HCT116 (cell line): ENCODE results near the gene ZNF611. TPM values are rescaled to one million over a fixed set of nuclear protein-coding genes. Genes with fewer than 3 reads are reported as not detected.
"Not testable (repeated sequence)": the region's sequence is repeated elsewhere in the genome, so short reads cannot be mapped to it uniquely, and the experiment has no call there.

Experiments used
- ATAC-seq: fragments of 200-7000 bp; cut with Tn5 transposase; 2 replicates; pipeline ENCODE4 v1.9.1; 2020; ENCODE audit warnings: mild to moderate bottlenecking, moderate library complexity
- BruUV-seq: library from RNA; stranded (reverse); fragments of 400-500 nt; replicated peaks from 2 replicates; lab custom pipeline; 2021; lab: Mats Ljungman, UMichigan
- CTCF ChIA-PET: fragments of 300-600 bp; sonication (Branson Sonifier 250); formaldehyde crosslinking; loops from one replicate; lab custom pipeline; 2021; ENCODE audit warnings: antibody characterized with exemption; lab: Charles Lee
- POLR2A ChIA-PET: fragments of 300-600, 350-600 bp; sonication (Branson Sonifier 250); formaldehyde crosslinking; loops from one replicate; lab custom pipeline; 2021; ENCODE audit warnings: antibody characterized with exemption; lab: Charles Lee
- RAD21 ChIA-PET, 2 experiments: fragments of 300-600 bp; sonication (Branson Sonifier 250); formaldehyde crosslinking; loops; one replicate each; lab custom pipeline; 2023; ENCODE audit warnings: low total read pairs in 2 of 2; ENCODE audit not compliant: uncharacterized antibody in 2 of 2, unreplicated experiment in 2 of 2, low non-redundant PET in 1 of 2; lab: Charles Lee
- DNase-seq: peaks from one replicate; pipeline ENCODE4 v3.0.0-alpha.2; 2010; ENCODE audit warnings: low read depth, low spot score
- H2AFZ ChIP-seq: fragments of 200-600 bp; shearing (Covaris generic), sonication (generic); 2 replicates; pipeline ENCODE4 v1.6.1; 2017; ENCODE audit warnings: low read depth, mixed run types, mixed read lengths, antibody characterized with exemption, low read length; ENCODE audit not compliant: poor library complexity, severe bottlenecking
- H3K27ac ChIP-seq: 2 replicates; pipeline ENCODE4 v1.5.1; 2012; ENCODE audit warnings: low read depth, low read length
- H3K27me3 ChIP-seq: fragments of 200-600 bp; sonication (generic); 2 replicates; pipeline ENCODE4 v1.6.1; 2016; ENCODE audit warnings: mixed run types, low read length, mixed read lengths; ENCODE audit not compliant: insufficient read depth
- H3K36me3 ChIP-seq, 2 experiments: fragments of 200-500 bp in 1 of 2; fragments of 200-600 bp in 1 of 2; sonication (Bioruptor generic) in 1 of 2; sonication (generic) in 1 of 2; 2 replicates each; pipeline versions ENCODE4 v1.5.1 to v1.6.1; 2014 to 2016; ENCODE audit warnings: low read length in 2 of 2, inconsistent platforms in 1 of 2, mixed read lengths in 1 of 2, mixed run types in 1 of 2; ENCODE audit not compliant: insufficient read depth in 2 of 2, control insufficient read depth in 1 of 2
- H3K4me1 ChIP-seq, 2 experiments: fragments of 200-600 bp in 1 of 2; sonication (generic) in 1 of 2; 2 replicates each; pipeline versions ENCODE4 v1.5.1 to v1.6.1; 2012 to 2017; ENCODE audit warnings: low read length in 2 of 2, inconsistent platforms in 1 of 2, mild to moderate bottlenecking in 1 of 2, mixed read lengths in 1 of 2, mixed run types in 1 of 2, moderate library complexity in 1 of 2; ENCODE audit not compliant: insufficient read depth in 2 of 2, control insufficient read depth in 1 of 2
- H3K4me2 ChIP-seq: fragments of 200-600 bp; sonication (generic); 2 replicates; pipeline ENCODE4 v1.6.1; 2017; ENCODE audit warnings: mixed run types, low read length, mixed read lengths
- H3K4me3 ChIP-seq, 2 experiments: fragments of 200-600 bp in 1 of 2; sonication (generic) in 1 of 2; replicated peaks in 1 of 2; 2 replicates each; pipeline ENCODE4 v1.5.1; 2011 to 2016; ENCODE audit warnings: low read length in 2 of 2, control low read depth in 1 of 2, low read depth in 1 of 2, mild to moderate bottlenecking in 1 of 2, mixed read lengths in 1 of 2, mixed run types in 1 of 2
- H3K79me2 ChIP-seq: fragments of 200-600 bp; sonication (generic); 2 replicates; pipeline ENCODE4 v1.6.1; 2017; ENCODE audit warnings: mild to moderate bottlenecking, mixed run types, low read length, moderate library complexity, mixed read lengths; ENCODE audit not compliant: insufficient read depth
- H3K9ac ChIP-seq: fragments of 200-600 bp; sonication (generic); 2 replicates; pipeline ENCODE4 v1.6.1; 2016; ENCODE audit warnings: low read length, mixed read lengths
- H3K9me2 ChIP-seq: fragments of 200-600 bp; sonication (generic), shearing (Covaris generic); 2 replicates; pipeline ENCODE4 v1.6.1; 2017; ENCODE audit warnings: mixed run types, mild to moderate bottlenecking, moderate library complexity; ENCODE audit not compliant: insufficient read depth
- H3K9me3 ChIP-seq, 2 experiments: fragments of 200-500 bp in 1 of 2; fragments of 200-600 bp in 1 of 2; sonication (Bioruptor generic) in 1 of 2; sonication (generic) in 1 of 2; 2 replicates each; pipeline ENCODE4 v1.6.1; 2014 to 2017; ENCODE audit warnings: low read length in 2 of 2, mixed read lengths in 2 of 2, inconsistent platforms in 1 of 2, low read depth in 1 of 2, mild to moderate bottlenecking in 1 of 2, mixed run types in 1 of 2, moderate library complexity in 1 of 2; ENCODE audit not compliant: control insufficient read depth in 1 of 2, insufficient read depth in 1 of 2
- H4K20me1 ChIP-seq: fragments of 200-600 bp; sonication (generic), shearing (Covaris generic); 2 replicates; pipeline ENCODE4 v1.6.1; 2017; ENCODE audit warnings: mixed run types, mild to moderate bottlenecking, moderate library complexity; ENCODE audit not compliant: insufficient read depth
- CTCF ChIP-seq, 3 experiments: fragments of 200-600 bp in 1 of 3; sonication (generic) in 1 of 3; IDR thresholded peaks in 2 of 3; conservative IDR thresholded peaks in 1 of 3; 2 replicates each; pipeline ENCODE4 v1.5.1; 2012 to 2017; ENCODE audit warnings: low read depth in 2 of 3, low read length in 2 of 3, antibody characterized with exemption in 1 of 3, borderline replicate concordance in 1 of 3, control low read depth in 1 of 3, mild to moderate bottlenecking in 1 of 3, mixed read lengths in 1 of 3, mixed run types in 1 of 3, moderate library complexity in 1 of 3; ENCODE audit not compliant: insufficient read depth in 1 of 3
- RAD21 ChIP-seq: IDR thresholded peaks from 2 replicates; pipeline ENCODE4 v1.6.1; 2012; ENCODE audit warnings: low read depth, mild to moderate bottlenecking
- intact Hi-C: fragments of 100-400 bp; cut with micrococcal nuclease; formaldehyde crosslinking; loops from 2 replicates; pipeline ENCODE4 v1.10.0; 2022
- total RNA-seq: library from RNA; stranded (reverse); gene quantifications from one replicate; pipeline ENCODE4 v1.2.1, GENCODE V29; 2021; ENCODE audit not compliant: unreplicated experiment

The ZNF611 gene
- total RNA-seq, 1 experiment from 2014 or later: 12.2 TPM

GRCh38 chr19:52694281-52694680 is 40.6 kb downstream of the ZNF611 start:
- not testable (repeated sequence) for H3K36me3 ChIP-seq

DNA sequence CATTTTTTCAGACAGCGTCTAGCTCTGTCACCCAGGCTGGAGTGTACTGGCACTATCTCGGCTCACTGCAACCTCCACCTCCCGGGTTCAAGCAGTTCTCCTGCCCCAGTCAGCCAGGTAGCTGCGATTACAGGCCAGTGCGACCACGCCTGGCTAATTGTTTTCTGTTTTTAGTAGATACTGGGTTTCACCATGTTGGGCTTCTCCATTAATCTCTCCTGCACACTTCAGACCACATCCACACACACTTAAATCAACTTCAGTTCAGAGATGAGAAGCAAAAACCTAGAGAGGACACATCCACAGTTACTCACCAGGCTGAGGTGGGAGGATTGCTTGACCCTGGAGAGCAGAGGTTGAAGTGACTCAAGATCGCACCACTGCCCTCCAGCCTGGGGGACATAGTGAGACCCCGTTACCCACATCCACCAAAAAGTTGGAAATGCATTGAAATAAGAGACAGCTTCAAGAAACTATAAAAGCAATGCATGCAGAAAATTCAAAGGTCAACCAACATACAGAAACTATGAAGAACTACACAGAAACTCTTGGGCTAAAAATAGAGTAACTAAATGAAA is 42.3 kb downstream of the ZNF611 start:
- Histone ChIP-seq H3K4me1 (peaks cover 7 to 14% of the 10 kb centered on the region in 2 experiments), H3K27me3 (no peaks in the 10 kb centered on the region), H3K79me2 (peaks cover 25% of the 10 kb centered on the region), H3K9me3 (no peaks in the 10 kb centered on the region), H3K9ac (no peak overlapping the region), H3K36me3 (no peaks in the 10 kb centered on the region), H4K20me1 (no peaks in the 10 kb centered on the region), H3K9me2 (no peaks in the 10 kb centered on the region), H3K4me3 (no peak overlapping the region), H2AFZ (no peak overlapping the region), H3K27ac (no peak overlapping the region), H3K4me2 (no peak overlapping the region)
- no TSS peak for BruUV-seq
- intact Hi-C loops: no loop called here
- no peak for DNase-seq
- CTCF ChIA-PET: no interaction called here
- POLR2A ChIA-PET: no interaction called here
- TF ChIP-seq CTCF (IDR thresholded peaks at IDR 0.05 in 2 of 3, conservative IDR thresholded peaks at IDR 0.05 in 1 of 3; ENCODE audit: borderline replicate concordance in 1 of 3, insufficient read depth in 1 of 3, low read depth in 2 of 3, low read length in 2 of 3) (no peak), RAD21 (no peak)
- no peak for ATAC-seq
- RAD21 ChIA-PET: no interaction called here

More at GRCh38 chr19:52694281-52694680, 40.6 kb downstream of the ZNF611 start:
- intact Hi-C loops, H3K4me1 ChIP-seq, H3K9ac ChIP-seq, DNase-seq, H3K4me3 ChIP-seq, H4K20me1 ChIP-seq, ATAC-seq, H3K9me2 ChIP-seq, CTCF ChIA-PET, BruUV-seq, RAD21 ChIA-PET, H2AFZ ChIP-seq, H3K79me2 ChIP-seq, H3K27me3 ChIP-seq, H3K4me2 ChIP-seq, H3K9me3 ChIP-seq, H3K27ac ChIP-seq, POLR2A ChIA-PET: not testable (repeated sequence)
